ENCODE measurements around the gene UPK3A. TPM values are rescaled to one million over a fixed set of nuclear protein-coding genes. Genes with fewer than 3 reads are reported as not detected.
"Not testable (repeated sequence)": the region's sequence is repeated elsewhere in the genome, so short reads cannot be mapped to it uniquely, and the experiment has no call there.

Gene UPK3A
- total RNA-seq, 1 donor from 2014 or later: not detected

GRCh38 chr22:45321827-45322226 lies 37.1 kb downstream of the UPK3A start:
- peaks cover 14% of the 10 kb centered on the region for H3K36me3 Mint-ChIP-seq (ENCODE audit: low read depth)

GRCh38 chr22:45322873-45323525 lies 38.2 kb downstream of the UPK3A start:
- Mint-ChIP-seq H3K4me1 (peaks cover 21% of the 10 kb centered on the region), H3K9me3 (no peaks in the 10 kb centered on the region), H3K4me3 (no peak overlapping the region), H3K27me3 (ENCODE audit: low read depth) (no peaks in the 10 kb centered on the region), H3K27ac (ENCODE audit: unreplicated experiment) (no peak overlapping the region), H3K36me3 (ENCODE audit: low read depth) (peaks cover 17% of the 10 kb centered on the region)
- DNase-seq (ENCODE audit: low read depth, low spot score): no peak
- no peak for TF ChIP-seq CTCF (conservative IDR thresholded peaks at IDR 0.05)

More at GRCh38 chr22:45321827-45322226, 37.1 kb downstream of the UPK3A start:
- Mint-ChIP-seq H3K4me1 (peaks cover 22% of the 10 kb centered on the region), H3K27me3 (ENCODE audit: low read depth) (no peaks in the 10 kb centered on the region), H3K27ac (ENCODE audit: unreplicated experiment) (no peak overlapping the region), H3K4me3 (no peak overlapping the region), H3K9me3 (no peaks in the 10 kb centered on the region)
- no peak for DNase-seq (ENCODE audit: low read depth, low spot score)
- TF ChIP-seq CTCF (conservative IDR thresholded peaks at IDR 0.05): no peak

GRCh38 chr22:45323695-45324094 lies 38.9 kb downstream of the UPK3A start:
- no peak for DNase-seq (ENCODE audit: low read depth, low spot score)
- no peak for TF ChIP-seq CTCF (conservative IDR thresholded peaks at IDR 0.05)
- peaks cover 17% of the 10 kb centered on the region for H3K36me3 Mint-ChIP-seq (ENCODE audit: low read depth)
- no peaks in the 10 kb centered on the region for H3K9me3 Mint-ChIP-seq
- H3K4me1 Mint-ChIP-seq: peaks cover 14% of the 10 kb centered on the region
- H3K27me3 Mint-ChIP-seq (ENCODE audit: low read depth): no peaks in the 10 kb centered on the region
- no peak overlapping the region for H3K27ac Mint-ChIP-seq (ENCODE audit: unreplicated experiment)
- no peak overlapping the region for H3K4me3 Mint-ChIP-seq

GRCh38 chr22:45324311-45324711 lies 39.6 kb downstream of the UPK3A start:
- Mint-ChIP-seq H3K9me3 (no peaks in the 10 kb centered on the region), H3K27me3 (ENCODE audit: low read depth) (no peaks in the 10 kb centered on the region), H3K36me3 (ENCODE audit: low read depth) (peaks cover 17% of the 10 kb centered on the region), H3K4me1 (peaks cover 8% of the 10 kb centered on the region), H3K4me3 (no peak overlapping the region), H3K27ac (ENCODE audit: unreplicated experiment) (no peak overlapping the region)
- DNase-seq (ENCODE audit: low read depth, low spot score): no peak
- TF ChIP-seq CTCF (conservative IDR thresholded peaks at IDR 0.05): no peak

GRCh38 chr22:45328261-45328660 lies 43.5 kb downstream of the UPK3A start:
- not testable (repeated sequence) for H3K9me3 Mint-ChIP-seq; DNase-seq (ENCODE audit: low read depth, low spot score); H3K27me3 Mint-ChIP-seq (ENCODE audit: low read depth); H3K27ac Mint-ChIP-seq (ENCODE audit: unreplicated experiment); H3K4me1 Mint-ChIP-seq; H3K4me3 Mint-ChIP-seq
- peaks cover 16% of the 10 kb centered on the region for H3K36me3 Mint-ChIP-seq (ENCODE audit: low read depth)

- Mint-ChIP-seq H3K27ac (ENCODE audit: unreplicated experiment) (no peak overlapping the region), H3K27me3 (ENCODE audit: low read depth) (no peaks in the 10 kb centered on the region), H3K36me3 (ENCODE audit: low read depth) (peaks cover 9% of the 10 kb centered on the region), H3K4me1 (no peaks in the 10 kb centered on the region), H3K9me3 (no peaks in the 10 kb centered on the region), H3K4me3 (no peak overlapping the region)
- no peak for DNase-seq (ENCODE audit: low read depth, low spot score)
- no peak for TF ChIP-seq CTCF (conservative IDR thresholded peaks at IDR 0.05)
Observed at GRCh38 chr22:45328822-45329529, 44.2 kb downstream of the UPK3A start.

Measured in neural crest cell (in vitro differentiated cells).